PC-9 (cell line): ENCODE results near the gene MUC5AC. TPM values are rescaled to one million over a fixed set of nuclear protein-coding genes. Genes with fewer than 3 reads are reported as not detected.

Source experiments
- BruUV-seq: library from RNA; stranded (reverse); fragments of 400-500 nt; replicated peaks from 2 replicates; lab custom pipeline; 2021; lab: Mats Ljungman, UMichigan
- CTCF ChIA-PET: fragments of 300-600 bp; sonication (Branson Sonifier 250); formaldehyde crosslinking; loops from one replicate; lab custom pipeline; 2022; ENCODE audit warnings: antibody characterized with exemption; lab: Charles Lee
- POLR2A ChIA-PET: fragments of 300-600 bp; sonication (Branson Sonifier 250); formaldehyde crosslinking; loops from one replicate; lab custom pipeline; 2022; ENCODE audit warnings: antibody characterized with exemption; ENCODE audit not compliant: unreplicated experiment; lab: Charles Lee
- DNase-seq, 2 experiments: peaks; one replicate each; pipeline versions ENCODE4 v3.0.0 to v3.0.0-alpha.2; 2015 to 2022; ENCODE audit warnings: mixed read lengths in 1 of 2
- H2AFZ ChIP-seq: fragments of 200-600 bp; sonication (generic); 2 replicates; pipeline ENCODE4 v1.8.1; 2017; ENCODE audit warnings: antibody characterized with exemption
- H3F3A ChIP-seq: fragments of 200-600 bp; sonication (generic); 2 replicates; pipeline ENCODE4 v1.8.1; 2017; ENCODE audit warnings: antibody characterized with exemption, mild to moderate bottlenecking, low read depth; ENCODE audit not compliant: insufficient read depth
- H3K27ac ChIP-seq: fragments of 200-600 bp; sonication (generic); 2 replicates; pipeline ENCODE4 v1.6.1; 2016; ENCODE audit warnings: mixed run types
- H3K27me3 ChIP-seq: fragments of 200-600 bp; sonication (generic); 2 replicates; pipeline ENCODE4 v1.6.1; 2016; ENCODE audit warnings: low read depth, mixed run types; ENCODE audit not compliant: insufficient read depth
- H3K36me3 ChIP-seq: fragments of 200-600 bp; sonication (generic); 2 replicates; pipeline ENCODE4 v1.6.1; 2016; ENCODE audit warnings: low read depth, mixed run types
- H3K4me1 ChIP-seq: fragments of 200-600 bp; sonication (generic); replicated peaks from 2 replicates; pipeline ENCODE4 v1.6.1; 2016; ENCODE audit warnings: mixed run types; ENCODE audit not compliant: insufficient read depth
- H3K4me2 ChIP-seq: fragments of 200-600 bp; sonication (generic); 2 replicates; pipeline ENCODE4 v1.6.1; 2017; ENCODE audit warnings: mixed run types
- H3K4me3 ChIP-seq: fragments of 200-600 bp; sonication (generic); 2 replicates; pipeline ENCODE4 v1.6.1; 2016; ENCODE audit warnings: mixed run types
- H3K79me2 ChIP-seq: fragments of 200-600 bp; sonication (generic); 2 replicates; pipeline ENCODE4 v1.6.1; 2017; ENCODE audit warnings: low read depth, mixed run types
- H3K9me2 ChIP-seq: fragments of 200-600 bp; sonication (generic); 2 replicates; pipeline ENCODE4 v1.8.1; 2017; ENCODE audit warnings: mild to moderate bottlenecking; ENCODE audit not compliant: insufficient read depth
- H3K9me3 ChIP-seq: fragments of 200-600 bp; sonication (generic); 2 replicates; pipeline ENCODE4 v1.8.1; 2016; ENCODE audit warnings: low read depth; ENCODE audit not compliant: insufficient read depth
- H4K20me1 ChIP-seq: fragments of 200-600 bp; sonication (generic); 2 replicates; pipeline ENCODE4 v1.8.1; 2017; ENCODE audit not compliant: insufficient read depth
- EZH2 ChIP-seq: fragments of 200-600 bp; sonication (generic); IDR thresholded peaks from 2 replicates; pipeline ENCODE4 v1.8.0; 2017; ENCODE audit warnings: antibody characterized with exemption, low read depth
- intact Hi-C: fragments of 100-400 bp; cut with micrococcal nuclease; formaldehyde crosslinking; loops from one replicate; pipeline ENCODE4 v1.10.0; 2022; ENCODE audit not compliant: unreplicated experiment
- total RNA-seq: library from RNA; stranded (reverse); gene quantifications from 2 replicates; pipeline ENCODE4 v1.2.3, GENCODE V29; 2021
- TF ChIP-seq, protein P1 (sequence below): fragments of 200-600 bp; sonication (generic); conservative IDR thresholded peaks from 2 replicates; pipeline ENCODE4 v1.6.1; 2017; ENCODE audit warnings: mixed run types, antibody characterized with exemption, mild to moderate bottlenecking, moderate library complexity

Gene MUC5AC
- total RNA-seq, 1 experiment from 2014 or later, result 0.09 TPM

DNA sequence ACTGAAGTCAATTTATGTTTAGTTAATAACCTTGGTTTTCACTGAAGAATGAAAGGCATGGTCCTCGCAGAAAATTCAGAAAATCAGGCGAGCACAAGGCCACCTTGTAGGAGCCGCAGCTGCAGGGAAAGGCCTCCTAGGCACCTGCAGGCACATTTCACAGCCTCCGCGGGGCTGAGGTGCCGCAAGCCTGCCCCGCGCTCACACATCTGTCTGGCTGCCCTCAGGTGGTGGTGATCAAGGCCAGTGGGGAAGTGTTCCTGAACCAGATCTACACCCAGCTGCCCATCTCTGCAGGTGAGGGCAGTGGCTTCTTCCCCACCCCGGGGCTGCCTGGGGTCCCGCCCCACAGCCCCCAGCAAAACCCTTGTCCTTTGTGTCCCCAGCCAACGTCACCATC is 10.5 kb downstream of the MUC5AC start:
- Histone ChIP-seq H3K4me1 (no peaks in the 10 kb centered on the region), H3F3A (no peaks in the 10 kb centered on the region)

DNA sequence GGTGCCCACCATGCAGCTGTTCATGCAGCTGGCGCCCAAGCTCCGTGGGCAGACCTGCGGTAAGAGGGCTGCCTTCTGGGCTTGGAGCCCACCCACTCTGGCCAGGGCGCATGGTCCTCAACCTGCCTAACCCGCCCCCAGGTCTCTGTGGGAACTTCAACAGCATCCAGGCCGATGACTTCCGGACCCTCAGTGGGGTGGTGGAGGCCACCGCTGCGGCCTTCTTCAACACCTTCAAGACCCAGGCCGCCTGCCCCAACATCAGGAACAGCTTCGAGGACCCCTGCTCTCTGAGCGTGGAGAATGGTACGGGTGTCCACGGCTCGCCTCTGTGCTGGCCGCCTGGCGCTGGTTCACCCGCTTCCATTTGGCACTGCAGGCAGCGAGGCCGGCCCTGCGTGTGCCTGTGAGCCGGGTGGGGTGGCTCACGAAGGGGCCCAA is 11.0 kb downstream of the MUC5AC start:
- no peak overlapping the region for H3K4me3 ChIP-seq
- DNase-seq, result no peak
- H3F3A ChIP-seq, result no peaks in the 10 kb centered on the region
- POLR2A ChIA-PET, result no interaction called here
- no peaks in the 10 kb centered on the region for H3K27me3 ChIP-seq
- CTCF ChIA-PET, result no interaction called here
- H3K79me2 ChIP-seq, result no peaks in the 10 kb centered on the region
- TF ChIP-seq, protein P1, sequence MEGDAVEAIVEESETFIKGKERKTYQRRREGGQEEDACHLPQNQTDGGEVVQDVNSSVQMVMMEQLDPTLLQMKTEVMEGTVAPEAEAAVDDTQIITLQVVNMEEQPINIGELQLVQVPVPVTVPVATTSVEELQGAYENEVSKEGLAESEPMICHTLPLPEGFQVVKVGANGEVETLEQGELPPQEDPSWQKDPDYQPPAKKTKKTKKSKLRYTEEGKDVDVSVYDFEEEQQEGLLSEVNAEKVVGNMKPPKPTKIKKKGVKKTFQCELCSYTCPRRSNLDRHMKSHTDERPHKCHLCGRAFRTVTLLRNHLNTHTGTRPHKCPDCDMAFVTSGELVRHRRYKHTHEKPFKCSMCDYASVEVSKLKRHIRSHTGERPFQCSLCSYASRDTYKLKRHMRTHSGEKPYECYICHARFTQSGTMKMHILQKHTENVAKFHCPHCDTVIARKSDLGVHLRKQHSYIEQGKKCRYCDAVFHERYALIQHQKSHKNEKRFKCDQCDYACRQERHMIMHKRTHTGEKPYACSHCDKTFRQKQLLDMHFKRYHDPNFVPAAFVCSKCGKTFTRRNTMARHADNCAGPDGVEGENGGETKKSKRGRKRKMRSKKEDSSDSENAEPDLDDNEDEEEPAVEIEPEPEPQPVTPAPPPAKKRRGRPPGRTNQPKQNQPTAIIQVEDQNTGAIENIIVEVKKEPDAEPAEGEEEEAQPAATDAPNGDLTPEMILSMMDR, result no peak
- TF ChIP-seq EZH2, result no peak
- no peak overlapping the region for H3K27ac ChIP-seq
- H3K4me1 ChIP-seq, result no peaks in the 10 kb centered on the region
- H3K36me3 ChIP-seq, result no peaks in the 10 kb centered on the region
- no peak overlapping the region for H2AFZ ChIP-seq
- intact Hi-C loops, result no loop called here
- no peaks in the 10 kb centered on the region for H3K9me3 ChIP-seq
- BruUV-seq, result no TSS peak
- H3K9me2 ChIP-seq, result no peaks in the 10 kb centered on the region
- H3K4me2 ChIP-seq, result no peak overlapping the region
- H4K20me1 ChIP-seq, result no peaks in the 10 kb centered on the region

More for the DNA sequence above, 10.5 kb downstream of the MUC5AC start:
- H4K20me1 ChIP-seq, result no peaks in the 10 kb centered on the region
- no peaks in the 10 kb centered on the region for H3K27me3 ChIP-seq
- H2AFZ ChIP-seq, result no peak overlapping the region
- H3K4me2 ChIP-seq, result no peak overlapping the region
- DNase-seq, result no peak
- intact Hi-C loops, result no loop called here
- no peaks in the 10 kb centered on the region for H3K79me2 ChIP-seq
- CTCF ChIA-PET, result no interaction called here
- POLR2A ChIA-PET, result no interaction called here
- no peaks in the 10 kb centered on the region for H3K36me3 ChIP-seq
- H3K9me2 ChIP-seq, result no peaks in the 10 kb centered on the region
- H3K27ac ChIP-seq, result no peak overlapping the region
- no peak overlapping the region for H3K4me3 ChIP-seq
- BruUV-seq, result no TSS peak
- no peaks in the 10 kb centered on the region for H3K9me3 ChIP-seq
- TF ChIP-seq, protein P1, result no peak
- no peak for TF ChIP-seq EZH2

DNA sequence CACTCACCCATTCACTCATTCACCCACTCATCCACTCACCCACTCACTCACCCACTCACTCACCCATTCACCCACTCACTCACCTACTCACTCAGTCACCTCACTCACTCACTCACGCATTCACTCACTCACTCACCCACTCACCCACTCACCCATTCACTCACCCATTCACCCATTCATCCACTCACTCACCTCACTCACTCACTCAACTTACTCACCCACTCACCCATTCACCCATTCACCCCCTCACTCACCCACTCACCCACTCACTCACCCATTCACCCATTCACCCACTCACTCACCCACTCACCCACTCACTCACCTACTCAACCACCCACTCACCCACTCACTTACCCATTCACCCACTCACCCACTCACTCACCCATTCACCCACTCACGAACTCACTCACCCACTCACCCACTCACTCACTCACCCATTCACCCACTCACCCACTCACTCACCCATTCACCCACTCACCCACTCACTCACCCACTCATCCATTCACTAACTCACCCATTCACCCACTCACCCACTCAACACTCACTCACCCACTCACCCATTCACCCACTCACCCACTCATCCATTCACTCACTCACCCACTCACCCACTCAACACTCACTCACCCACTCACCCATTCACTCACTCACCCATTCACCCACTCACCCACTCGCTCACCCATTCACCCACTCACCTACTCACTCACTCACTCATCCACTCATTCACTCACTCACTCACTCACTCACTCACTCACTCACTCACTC is 13.7 kb downstream of the MUC5AC start:
- intact Hi-C loops, result no loop called here
- Histone ChIP-seq H3K27me3 (no peaks in the 10 kb centered on the region), H3K9me2 (no peaks in the 10 kb centered on the region), H2AFZ (no peak overlapping the region), H3K79me2 (no peaks in the 10 kb centered on the region), H3K4me1 (no peaks in the 10 kb centered on the region), H3K27ac (no peak overlapping the region), H3K36me3 (no peaks in the 10 kb centered on the region), H3K4me2 (no peak overlapping the region), H3K4me3 (no peak overlapping the region), H4K20me1 (no peaks in the 10 kb centered on the region), H3F3A (no peaks in the 10 kb centered on the region), H3K9me3 (no peaks in the 10 kb centered on the region)
- ChIA-PET POLR2A (no interaction called here), CTCF (no interaction called here)
- BruUV-seq, result no TSS peak
- DNase-seq, result no peak
- no peak for TF ChIP-seq EZH2
- TF ChIP-seq, protein P1, result no peak
